HG02763 (cell line): ENCODE measurements around the gene ATP1A2.

Experiments used
- ATAC-seq: cut with Tn5 transposase; IDR thresholded peaks from one replicate; pipeline ENCODE4 v1.9.1; 2021; ENCODE audit warnings: mild to moderate bottlenecking, moderate library complexity; ENCODE audit not compliant: unreplicated experiment

ATP1A2 gene

DNA sequence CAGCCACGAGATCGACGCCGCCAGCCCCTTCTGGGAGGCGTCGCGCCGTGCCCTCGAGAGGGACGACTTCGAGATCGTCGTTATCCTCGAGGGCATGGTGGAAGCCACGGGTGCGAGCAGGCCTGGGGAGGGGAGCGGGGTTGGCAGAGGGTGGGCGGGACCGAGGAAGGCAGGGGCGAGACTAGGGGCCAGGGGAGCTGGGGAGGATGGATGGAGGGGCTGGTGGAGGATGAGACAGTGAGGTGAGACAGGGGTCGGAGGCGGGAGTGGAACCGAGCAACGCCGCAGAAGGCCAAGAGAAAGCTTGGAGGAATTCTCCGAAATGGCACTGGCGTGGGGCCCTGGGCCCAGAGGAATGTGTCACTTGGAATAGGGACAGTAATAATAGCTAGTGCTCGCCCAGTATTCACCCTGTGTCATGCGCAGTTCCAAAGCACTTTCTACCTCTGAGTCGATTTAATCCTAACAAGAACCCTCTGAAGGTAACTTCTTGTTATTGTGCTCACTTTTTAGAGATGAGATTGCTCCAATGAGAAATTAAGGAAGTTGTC, 30.7 kb upstream of the ATP1A2 start:
- ATAC-seq: no peak

DNA sequence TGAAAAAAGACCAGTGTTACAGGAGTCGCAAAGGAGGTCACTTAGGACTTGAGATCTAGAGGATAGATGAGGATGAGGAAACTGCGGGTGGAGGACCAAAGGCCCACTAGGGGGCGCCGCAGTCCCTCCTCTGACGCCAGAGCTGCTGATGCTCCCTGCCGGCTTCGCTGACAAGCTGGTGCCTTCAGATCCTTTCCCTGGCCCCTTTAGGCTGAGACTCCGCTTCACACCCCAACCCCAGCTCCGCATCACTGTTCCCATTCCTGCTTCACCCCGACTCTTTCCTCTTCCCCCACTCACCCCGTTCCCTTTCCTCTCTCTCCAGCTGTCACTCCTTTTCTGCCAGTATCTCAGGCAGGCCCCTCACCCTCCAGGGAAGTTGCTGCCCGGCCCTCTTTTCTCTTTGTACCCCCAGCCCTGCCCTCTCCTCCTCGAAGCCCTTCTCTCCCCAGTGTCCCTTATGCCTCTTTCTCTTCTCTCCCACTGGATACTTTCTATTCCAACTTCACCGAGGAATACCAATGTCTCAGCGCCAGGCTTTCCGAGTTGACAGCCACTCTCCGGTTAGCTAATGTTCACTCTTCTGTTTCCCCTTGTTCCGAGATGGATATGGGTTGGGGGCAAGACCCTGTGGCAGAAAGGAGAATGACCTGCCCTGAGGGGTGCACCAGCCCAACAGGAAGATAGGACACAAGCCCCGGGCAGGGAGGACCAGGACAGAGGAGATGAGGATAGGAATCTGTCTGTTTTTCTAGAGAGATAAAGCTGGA, 29.7 kb upstream of the ATP1A2 start:
- no peak for ATAC-seq

DNA sequence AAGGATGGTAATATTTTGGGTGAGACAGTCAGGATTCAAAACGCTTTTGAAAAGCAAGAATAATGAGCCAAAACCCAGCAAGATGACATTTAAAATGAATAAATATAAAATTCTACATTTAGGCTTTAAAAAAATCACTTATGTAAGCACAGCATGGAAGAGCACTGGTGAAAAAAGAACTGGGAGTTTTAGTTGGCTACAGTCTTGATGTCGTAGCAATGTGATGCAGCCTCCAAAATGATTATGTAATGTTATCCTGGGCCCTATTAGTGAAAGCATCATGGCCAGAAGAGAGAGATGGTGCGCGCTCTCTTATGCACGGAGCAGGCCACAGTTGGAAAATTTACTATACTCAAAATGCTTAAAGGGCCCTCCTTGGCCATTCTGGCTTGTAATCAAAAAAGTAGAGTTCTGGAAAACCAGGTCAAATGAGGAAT, 29.1 kb upstream of the ATP1A2 start:
- no peak for ATAC-seq

DNA sequence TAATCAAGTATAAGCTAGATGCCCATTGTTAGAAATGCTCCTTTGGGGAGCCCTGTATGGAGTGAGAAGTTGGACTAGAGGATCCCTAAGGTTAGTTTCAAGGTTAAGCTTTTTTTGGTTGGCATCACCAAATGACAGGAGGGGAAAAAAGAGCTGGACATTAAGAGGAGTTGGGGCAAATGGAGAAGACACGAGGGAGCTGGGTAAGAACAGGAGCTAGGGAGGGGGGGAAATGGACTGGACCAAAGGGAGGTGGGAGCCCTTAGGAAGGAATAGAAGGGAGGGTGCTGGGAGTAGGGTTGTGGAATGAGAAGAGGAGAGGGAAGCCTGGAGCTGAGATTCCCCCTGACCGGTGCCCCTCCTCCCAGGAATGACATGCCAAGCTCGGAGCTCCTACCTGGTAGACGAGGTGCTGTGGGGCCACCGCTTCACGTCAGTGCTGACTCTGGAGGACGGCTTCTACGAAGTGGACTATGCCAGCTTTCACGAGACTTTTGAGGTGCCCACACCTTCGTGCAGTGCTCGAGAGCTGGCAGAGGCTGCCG, 28.4 kb upstream of the ATP1A2 start:
- no peak for ATAC-seq

DNA sequence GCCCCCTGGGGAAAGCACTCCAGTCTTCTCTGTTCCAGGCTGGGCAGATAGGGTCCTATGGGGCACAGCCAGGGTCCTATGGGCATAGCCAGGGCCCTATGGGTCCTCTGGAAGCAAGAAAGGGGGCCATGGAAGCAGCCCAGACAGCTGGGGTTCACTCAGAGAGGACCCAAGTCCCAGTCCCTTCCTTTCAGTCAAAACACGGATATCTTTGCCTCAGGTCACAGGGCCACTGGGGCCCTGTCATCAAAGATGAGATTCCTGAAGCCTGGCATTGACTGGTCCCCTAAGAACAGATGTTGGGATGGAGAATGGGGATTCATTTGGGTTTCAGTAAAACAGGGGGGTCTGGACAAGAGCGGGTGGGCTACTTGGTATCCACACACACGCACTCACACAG, 25.7 kb upstream of the ATP1A2 start:
- ATAC-seq: no peak

DNA sequence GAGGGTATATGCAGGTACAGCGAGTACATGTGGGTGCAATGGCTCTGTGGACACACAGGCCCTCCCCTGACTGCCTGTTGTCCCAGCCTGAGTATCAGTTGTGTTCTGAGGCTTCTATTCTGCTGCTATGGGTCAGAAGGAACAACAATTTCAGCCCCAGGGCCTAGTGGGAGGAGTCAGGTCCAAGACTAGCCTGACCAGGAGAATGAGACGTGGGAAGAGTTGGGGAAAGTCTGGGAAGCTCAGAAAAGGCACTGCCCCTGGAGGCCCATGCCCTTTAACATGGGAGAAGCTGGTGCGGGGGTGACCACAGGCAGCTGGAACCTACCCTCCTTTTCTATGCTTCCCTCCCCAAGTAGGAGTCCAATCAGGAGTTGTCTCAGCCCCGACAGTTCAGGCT, 24.8 kb upstream of the ATP1A2 start:
- ATAC-seq: no peak

DNA sequence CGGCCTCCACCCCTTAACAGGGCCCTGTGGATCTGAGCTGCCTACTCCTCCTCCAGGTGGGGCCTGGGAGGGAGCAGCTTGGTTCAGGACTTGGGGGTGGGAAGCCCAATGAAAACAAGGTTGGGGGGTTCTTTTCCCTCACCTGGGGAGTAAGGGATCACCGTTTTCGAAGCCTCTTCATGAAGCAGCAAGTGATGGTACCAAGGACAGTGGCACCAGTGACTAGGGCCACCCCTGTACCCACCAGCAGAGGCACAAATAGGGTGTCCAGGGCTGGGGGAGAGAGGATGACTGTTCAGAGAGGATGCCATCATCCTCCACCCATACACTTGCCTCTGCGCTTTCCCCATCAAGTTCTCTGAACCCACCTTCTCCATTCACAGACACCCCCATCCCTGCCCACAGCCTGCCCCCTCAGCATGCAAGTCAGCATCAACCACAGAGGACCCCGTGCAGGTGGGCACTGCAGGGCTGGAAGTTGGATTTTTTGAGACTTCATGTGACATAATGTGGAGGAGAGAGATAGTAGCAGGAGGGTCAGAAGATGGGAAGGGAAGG, 23.8 kb upstream of the ATP1A2 start:
- no peak for ATAC-seq

DNA sequence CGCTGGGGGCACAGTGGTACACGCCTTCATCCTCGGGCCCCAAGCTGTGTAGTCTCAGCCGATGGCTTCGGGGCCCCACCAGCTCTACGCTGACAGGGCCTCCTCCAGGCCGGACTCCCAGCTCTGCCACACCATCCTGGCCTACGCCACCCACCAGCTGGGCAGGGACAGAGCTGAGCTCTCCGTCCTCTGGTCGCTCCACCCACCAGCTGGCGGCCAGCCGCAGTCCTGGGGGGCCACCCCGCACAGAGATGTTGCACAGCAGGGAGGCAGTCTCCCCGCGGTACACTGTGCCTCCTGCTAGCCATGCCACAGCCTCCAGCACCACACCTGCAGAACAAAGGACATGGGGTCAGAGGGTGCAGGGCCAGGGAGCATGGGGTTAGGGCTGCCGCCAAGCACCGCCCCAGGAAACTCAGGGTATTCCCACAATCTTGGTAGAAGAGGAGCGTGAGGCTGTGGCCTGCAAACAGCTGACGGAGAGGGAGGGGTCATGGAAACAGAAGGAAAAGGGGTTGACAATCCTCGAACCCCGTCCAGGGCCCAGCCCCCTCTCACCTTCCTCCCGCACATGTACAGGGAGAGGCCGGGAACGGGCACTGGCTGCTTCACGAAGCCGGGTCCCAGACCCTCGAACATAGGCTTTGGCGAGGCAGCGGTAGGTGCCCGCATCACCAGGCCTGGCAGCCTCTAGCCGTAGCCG, 23.0 kb upstream of the ATP1A2 start:
- no peak for ATAC-seq

DNA sequence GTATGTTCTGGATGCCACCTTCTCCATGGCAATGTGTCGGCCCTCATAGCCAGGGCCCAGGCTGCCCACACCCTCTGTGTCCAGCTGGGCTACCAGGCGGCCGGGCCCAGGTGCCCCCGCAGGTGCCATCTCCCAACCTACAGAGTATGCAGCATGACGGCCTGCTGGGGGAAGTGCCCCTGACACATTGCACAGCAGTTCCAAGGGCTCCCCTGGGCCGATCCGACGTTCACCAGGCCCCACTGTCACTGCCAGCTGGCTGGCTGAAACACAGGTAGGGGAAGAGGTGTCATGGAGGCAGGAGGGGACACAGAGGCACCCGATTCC, 22.5 kb upstream of the ATP1A2 start:
- ATAC-seq: no peak

DNA sequence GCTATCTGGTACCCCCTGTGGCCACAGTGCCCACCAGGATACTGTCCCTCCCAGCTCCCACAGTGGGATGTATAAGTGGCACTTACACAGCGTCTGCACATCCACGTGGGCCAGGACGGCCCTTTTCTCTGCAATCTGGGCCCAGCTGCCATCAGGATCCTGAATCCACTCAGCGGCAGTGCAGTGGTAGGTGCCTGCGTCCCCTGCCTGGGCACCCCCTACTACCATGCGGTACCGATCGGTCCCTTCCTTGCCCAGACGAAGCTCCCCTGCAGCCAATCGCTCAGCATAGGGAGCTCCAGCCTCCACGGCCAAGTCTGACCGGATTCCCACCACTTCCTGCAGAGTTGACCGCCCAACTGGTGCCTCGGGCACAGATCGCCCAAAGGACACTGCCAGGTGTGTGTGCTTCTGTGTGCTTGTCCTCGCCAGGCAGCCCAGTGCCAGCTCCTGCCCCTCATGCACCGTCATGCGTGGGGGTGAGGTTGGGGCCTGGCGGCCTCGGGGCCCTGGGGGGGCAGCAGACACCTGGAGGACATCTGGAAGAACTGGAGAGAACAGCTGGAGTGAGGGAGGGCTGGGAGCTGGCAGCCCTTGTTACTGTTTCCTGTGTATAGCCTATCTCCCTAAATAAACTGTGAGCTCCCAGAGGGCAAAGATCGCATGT, 21.8 kb upstream of the ATP1A2 start:
- no peak for ATAC-seq

DNA sequence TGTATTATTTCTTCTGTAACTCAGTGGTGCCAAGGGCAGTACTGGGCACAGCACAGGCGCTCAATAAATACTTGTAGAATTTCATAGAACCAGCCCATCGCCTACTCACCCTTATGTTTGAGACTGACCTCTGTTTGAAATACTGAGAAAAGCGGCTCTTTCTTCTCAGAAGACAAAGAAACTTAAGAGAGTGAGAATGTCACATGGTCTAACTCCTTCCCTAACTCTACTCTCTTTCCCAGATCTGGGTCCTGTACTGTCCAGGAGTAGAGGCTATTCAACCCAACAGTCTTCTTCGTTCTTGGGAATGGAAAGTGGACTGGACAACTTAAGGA, 21.3 kb upstream of the ATP1A2 start:
- no peak for ATAC-seq

DNA sequence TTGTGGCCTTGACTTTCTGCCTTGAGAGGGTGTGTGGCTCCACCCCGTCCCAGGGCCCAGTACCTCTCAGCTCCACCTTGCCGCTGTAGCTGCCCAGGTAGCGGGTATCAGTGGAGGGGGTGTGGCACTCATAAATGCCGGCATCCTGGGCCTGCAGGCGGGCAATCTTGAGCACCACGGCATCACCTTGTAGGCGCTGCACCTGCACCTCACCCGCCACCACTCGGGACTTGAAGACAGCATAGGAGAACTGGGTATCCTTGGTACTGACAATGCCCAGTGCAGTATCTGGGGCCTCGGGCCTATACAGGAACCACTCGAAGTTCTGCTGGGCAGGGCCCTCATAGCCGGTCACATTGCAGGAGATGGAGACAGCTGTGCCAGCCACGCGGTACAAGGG, 20.8 kb upstream of the ATP1A2 start:
- ATAC-seq: no peak

DNA sequence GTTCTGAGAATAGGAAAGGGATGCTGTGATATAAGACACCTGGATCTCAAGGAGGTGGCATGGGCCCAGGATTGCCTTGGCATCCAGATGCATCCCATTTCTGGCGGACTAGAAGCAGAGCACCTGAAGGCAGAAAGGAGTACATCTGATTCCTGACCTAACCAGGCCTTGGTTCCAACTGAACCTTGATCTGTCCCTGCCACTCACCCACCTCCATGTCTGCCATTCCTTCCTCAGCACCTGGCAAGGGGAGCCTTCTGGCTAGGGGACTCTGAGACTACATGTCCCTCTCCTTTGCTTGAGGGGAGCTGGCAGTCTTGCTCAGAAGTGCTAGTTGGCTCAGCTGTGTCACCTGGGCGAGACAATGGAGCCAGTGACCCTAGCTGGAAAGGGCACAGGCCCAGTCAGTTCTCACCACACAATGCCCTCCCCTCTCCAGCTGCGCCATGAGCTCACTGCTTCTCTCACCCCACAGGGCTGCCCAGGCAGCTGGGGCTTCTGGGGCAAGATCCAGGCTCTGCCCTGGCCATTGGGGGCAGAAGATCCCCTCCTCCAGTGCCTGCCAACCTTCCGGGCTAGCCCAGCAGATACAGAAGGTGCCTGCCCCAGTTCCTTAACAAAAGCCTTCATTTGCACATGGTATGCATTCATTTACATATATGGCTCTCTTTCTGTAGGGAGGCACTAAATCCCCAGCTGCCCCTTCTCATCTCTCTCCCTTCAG, 20.0 kb upstream of the ATP1A2 start:
- no peak for ATAC-seq

DNA sequence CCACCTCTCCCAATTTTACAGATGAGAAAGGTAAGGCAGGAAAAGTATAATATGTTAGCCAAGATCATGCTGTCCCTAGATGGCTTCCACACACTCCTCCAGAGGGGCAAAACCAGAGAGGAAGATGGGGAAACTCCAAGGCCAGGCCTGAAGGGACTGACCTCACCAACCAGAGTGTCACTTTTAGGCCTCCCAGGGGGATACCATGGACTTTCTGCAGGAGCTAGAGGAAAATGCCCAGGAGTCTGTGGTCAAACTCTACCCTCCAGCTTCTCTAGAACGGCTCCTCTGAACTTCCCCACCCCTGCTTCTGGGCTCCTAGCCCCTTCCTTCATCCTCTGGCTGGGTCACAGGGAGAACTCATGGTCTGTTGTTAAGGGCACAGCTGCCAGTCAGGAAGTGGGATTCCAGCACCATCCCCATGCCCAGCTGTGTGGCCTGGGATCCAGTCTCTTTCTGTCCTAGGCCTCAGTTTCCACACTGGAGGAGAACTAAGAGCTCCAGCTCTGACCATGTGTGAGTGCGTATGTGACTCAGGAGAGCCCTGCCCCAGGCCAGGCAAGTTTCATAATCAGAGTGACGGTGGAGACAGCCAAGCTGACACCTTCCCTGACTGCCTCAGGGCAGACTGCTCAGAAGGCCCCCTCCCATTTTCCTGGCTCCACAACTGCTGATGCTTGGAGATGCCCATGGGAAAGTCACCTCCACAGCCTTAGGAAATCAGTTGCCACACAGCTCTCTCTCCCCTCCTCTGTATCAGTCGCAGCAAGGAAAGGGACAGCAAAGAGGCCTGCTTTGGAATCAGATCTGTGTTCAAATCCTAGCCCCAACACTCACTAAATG, 19.1 kb upstream of the ATP1A2 start:
- no peak for ATAC-seq

DNA sequence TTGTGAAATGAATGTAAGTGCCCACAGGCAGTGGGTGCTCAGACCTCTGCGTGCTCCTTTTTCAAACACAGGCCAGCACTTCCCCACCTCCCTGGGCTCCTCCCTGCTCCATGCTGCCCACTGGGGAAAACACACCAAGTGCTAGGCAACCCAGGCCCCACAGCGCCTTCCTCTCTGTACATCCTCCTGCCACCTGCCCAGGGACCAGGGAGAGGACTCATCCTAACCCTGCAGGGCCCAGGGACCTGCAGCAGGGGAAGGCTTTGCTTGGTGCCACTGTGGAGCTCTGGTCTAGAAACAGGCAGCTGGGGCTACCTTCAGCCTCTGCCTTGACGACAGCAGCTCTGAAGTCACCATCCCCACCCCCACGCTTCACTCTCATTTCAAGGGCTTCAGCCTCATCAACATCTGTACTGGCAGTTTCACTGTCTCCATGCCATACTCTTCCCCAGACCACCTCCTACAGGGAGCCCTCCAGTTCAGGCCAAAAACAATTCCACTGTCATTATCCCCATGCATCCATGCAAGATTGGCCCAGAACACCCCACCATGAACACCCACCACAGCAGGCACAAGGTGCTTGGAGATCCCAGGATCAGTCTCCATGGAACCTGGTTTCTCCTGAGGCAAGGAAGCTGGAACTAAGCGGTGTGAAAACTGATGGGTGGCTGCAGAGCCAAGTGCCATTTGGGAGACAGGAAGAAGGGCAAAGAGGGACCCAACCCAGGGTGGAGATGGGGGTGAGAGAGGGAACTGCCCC, 18.2 kb upstream of the ATP1A2 start:
- ATAC-seq: no peak

DNA sequence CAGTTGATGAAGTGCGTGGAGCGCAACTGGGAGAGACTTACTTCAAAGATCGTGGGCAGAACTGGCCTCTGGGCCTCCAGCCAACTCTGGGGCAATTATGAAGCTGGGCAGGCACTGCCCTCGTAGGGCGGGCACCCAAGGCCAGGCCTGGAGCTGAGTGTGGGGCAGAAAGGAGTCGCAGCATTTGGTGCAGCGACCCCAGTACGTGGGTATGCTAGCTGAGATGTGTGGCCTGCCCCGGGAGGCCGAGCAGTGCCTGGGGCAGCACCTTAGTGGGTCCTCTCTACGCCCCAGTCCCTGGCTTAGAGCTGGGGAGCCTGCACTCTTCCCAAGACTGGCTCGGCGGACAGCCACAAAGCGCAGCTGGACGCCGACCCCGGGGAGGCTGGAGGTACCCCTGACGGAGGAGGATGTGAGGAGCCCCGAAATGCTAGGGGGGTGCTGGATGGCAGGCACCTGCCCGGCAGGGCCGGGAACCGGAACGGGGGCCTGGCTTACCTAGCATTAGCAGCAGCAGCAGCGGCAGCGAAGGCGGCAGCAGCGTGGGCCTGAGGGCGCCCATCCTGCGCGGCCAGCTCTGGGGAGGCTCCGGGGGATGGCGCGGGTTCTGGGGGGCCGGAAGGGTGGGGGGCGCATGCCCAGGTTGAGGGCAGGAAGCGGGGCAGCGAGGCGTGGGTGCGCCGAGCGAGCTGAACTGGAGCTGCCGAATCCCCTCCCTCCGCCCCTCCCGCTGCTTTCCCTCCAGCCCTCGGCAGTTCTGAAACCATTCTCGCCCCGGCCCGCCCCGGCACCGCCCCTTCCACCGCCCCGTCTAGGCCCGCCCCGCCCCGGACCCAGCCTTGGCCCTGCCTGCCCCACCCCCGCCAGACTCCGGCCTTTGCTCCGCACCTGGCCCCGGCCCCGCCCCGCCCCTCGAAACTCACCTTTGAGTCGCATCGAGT, 17.4 kb upstream of the ATP1A2 start, which contains the start of gene IGSF8:
TSS of gene IGSF8 (minus strand) at position 709 of the 941 bp plus-strand sequence. CDS start at position 562, 147 bp downstream.
- ATAC-seq: peak; percentile 56

DNA sequence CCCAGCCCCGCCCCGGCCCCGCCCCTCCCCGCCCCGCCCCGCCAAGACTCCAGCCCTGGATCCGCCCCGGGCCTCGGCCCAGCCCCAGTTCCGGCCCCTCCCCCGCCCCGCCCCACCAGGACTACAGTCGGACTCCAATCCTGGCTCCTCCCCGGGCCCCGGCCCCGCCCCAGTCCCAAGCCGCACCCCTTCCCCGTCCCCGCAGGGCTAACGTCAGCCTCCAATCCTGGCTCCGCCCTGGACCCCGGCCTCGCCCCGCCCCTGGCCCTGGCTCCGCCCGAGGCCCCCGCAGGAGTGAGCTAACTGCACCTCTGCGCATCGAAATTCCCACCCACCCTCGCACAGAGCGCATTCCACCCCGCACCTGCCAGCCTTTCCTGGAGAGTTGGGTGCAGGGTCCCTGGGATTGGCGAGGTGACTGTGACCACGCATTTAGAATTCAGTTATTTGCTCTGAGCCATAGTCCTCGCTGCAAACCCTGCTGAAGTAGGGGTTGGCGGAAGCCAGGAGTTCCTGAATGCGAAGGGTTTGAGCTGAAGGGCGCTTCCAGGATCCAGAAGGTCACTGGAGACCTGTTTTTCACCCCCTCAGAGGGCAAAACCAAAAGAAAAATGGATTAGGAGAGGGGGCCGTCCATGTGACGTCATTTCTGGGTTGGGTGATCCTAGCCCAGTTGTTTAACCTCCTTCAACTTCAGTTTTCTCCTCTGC, 16.6 kb upstream of the ATP1A2 start:
- ATAC-seq: peak; percentile 85
